ENCODE results near the gene PPP2R3C. TPM values are rescaled to one million over a fixed set of nuclear protein-coding genes. Genes with fewer than 3 reads are reported as not detected.

Gene PPP2R3C
- total and polyA plus RNA-seq, 2 donors, result 48.8 to 49.4 TPM

- Histone ChIP-seq H3K4me3 (ENCODE audit: low read length in 2 of 2) (no peak overlapping the region), H3K9me3 (ENCODE audit: control insufficient read depth in 2 of 2, insufficient read depth in 1 of 2, low read length in 1 of 2) (no peaks in the 10 kb centered on the region), H3K36me3 (ENCODE audit: control insufficient read depth in 2 of 2, insufficient read depth in 2 of 2, low read length in 1 of 2) (peaks cover 8 to 13% of the 10 kb centered on the region in 2 donors), H3K4me1 (ENCODE audit: control insufficient read depth in 2 of 2, insufficient read depth in 2 of 2, low read length in 2 of 2) (no peaks in the 10 kb centered on the region), H3K27ac (ENCODE audit: low read depth in 1 of 2, low read length in 1 of 2) (no peak overlapping the region), H3K27me3 (ENCODE audit: control insufficient read depth in 2 of 2, insufficient read depth in 1 of 2, low read length in 1 of 2) (no peaks in the 10 kb centered on the region)
- WGBS, result 97% methylated on average over 2 of the region's 2 CpGs
- no peak for DNase-seq (ENCODE audit: low read depth in 6 of 9, low spot score in 9 of 9)
Measured at GRCh38 chr14:35052637-35053036, 69.2 kb downstream of the PPP2R3C start.

- peaks cover 4 to 5% of the 10 kb centered on the region in 2 donors for H3K4me1 ChIP-seq (ENCODE audit: control insufficient read depth in 2 of 2, insufficient read depth in 2 of 2, low read length in 2 of 2)
- H3K4me3 ChIP-seq (ENCODE audit: low read length in 2 of 2), result no peak overlapping the region
- no peaks in the 10 kb centered on the region for H3K27me3 ChIP-seq (ENCODE audit: control insufficient read depth in 2 of 2, insufficient read depth in 1 of 2, low read length in 1 of 2)
- DNase-seq (ENCODE audit: low read depth in 6 of 9, low spot score in 9 of 9), result no peak
- H3K27ac ChIP-seq (ENCODE audit: low read depth in 1 of 2, low read length in 1 of 2), result no peak overlapping the region
- 92% methylated on average over 1 of the region's 1 CpG for WGBS
- H3K36me3 ChIP-seq (ENCODE audit: control insufficient read depth in 2 of 2, insufficient read depth in 2 of 2, low read length in 1 of 2), result peaks cover 8% of the 10 kb centered on the region in 2 donors
- no peaks in the 10 kb centered on the region for H3K9me3 ChIP-seq (ENCODE audit: control insufficient read depth in 2 of 2, insufficient read depth in 1 of 2, low read length in 1 of 2)
Measured at GRCh38 chr14:35051796-35052195, 70.0 kb downstream of the PPP2R3C start.

GRCh38 chr14:35050652-35051051 is 71.1 kb downstream of the PPP2R3C start:
- Histone ChIP-seq H3K27ac (ENCODE audit: low read depth in 1 of 2, low read length in 1 of 2) (no peak overlapping the region), H3K9me3 (ENCODE audit: control insufficient read depth in 2 of 2, insufficient read depth in 1 of 2, low read length in 1 of 2) (no peaks in the 10 kb centered on the region), H3K27me3 (ENCODE audit: control insufficient read depth in 2 of 2, insufficient read depth in 1 of 2, low read length in 1 of 2) (no peaks in the 10 kb centered on the region), H3K36me3 (ENCODE audit: control insufficient read depth in 2 of 2, insufficient read depth in 2 of 2, low read length in 1 of 2) (peaks cover 4 to 8% of the 10 kb centered on the region in 2 donors), H3K4me3 (ENCODE audit: low read length in 2 of 2) (no peak overlapping the region), H3K4me1 (ENCODE audit: control insufficient read depth in 2 of 2, insufficient read depth in 2 of 2, low read length in 2 of 2) (peaks cover 4 to 7% of the 10 kb centered on the region in 2 donors)
- DNase-seq (ENCODE audit: low read depth in 6 of 9, low spot score in 9 of 9), result no peak
- WGBS, result 43% methylated on average over 1 of the region's 1 CpG

GRCh38 chr14:35047976-35048513 is 73.7 kb downstream of the PPP2R3C start:
- no peak overlapping the region for H3K27ac ChIP-seq (ENCODE audit: low read depth in 1 of 2, low read length in 1 of 2)
- H3K9me3 ChIP-seq (ENCODE audit: control insufficient read depth in 2 of 2, insufficient read depth in 1 of 2, low read length in 1 of 2), result no peaks in the 10 kb centered on the region
- no peak for DNase-seq (ENCODE audit: low read depth in 6 of 9, low spot score in 9 of 9)
- H3K27me3 ChIP-seq (ENCODE audit: control insufficient read depth in 2 of 2, insufficient read depth in 1 of 2, low read length in 1 of 2), result no peaks in the 10 kb centered on the region
- H3K4me3 ChIP-seq (ENCODE audit: low read length in 2 of 2), result no peak overlapping the region
- peaks cover 4 to 7% of the 10 kb centered on the region in 2 donors for H3K4me1 ChIP-seq (ENCODE audit: control insufficient read depth in 2 of 2, insufficient read depth in 2 of 2, low read length in 2 of 2)
- peaks cover 0 to 8% of the 10 kb centered on the region in 2 donors for H3K36me3 ChIP-seq (ENCODE audit: control insufficient read depth in 2 of 2, insufficient read depth in 2 of 2, low read length in 1 of 2)
- WGBS, result 95% methylated on average over 4 of the region's 4 CpGs

- peak in 4 of 9 donors; percentile 6 to 30 (median 14) for DNase-seq (ENCODE audit: low read depth in 6 of 9, low spot score in 9 of 9)
- peak overlapping the region; percentile 90 for H3K27ac ChIP-seq (ENCODE audit: low read depth in 1 of 2, low read length in 1 of 2)
- peaks cover 4 to 7% of the 10 kb centered on the region in 2 donors for H3K4me1 ChIP-seq (ENCODE audit: control insufficient read depth in 2 of 2, insufficient read depth in 2 of 2, low read length in 2 of 2)
- H3K27me3 ChIP-seq (ENCODE audit: control insufficient read depth in 2 of 2, insufficient read depth in 1 of 2, low read length in 1 of 2), result no peaks in the 10 kb centered on the region
- peaks cover 0 to 8% of the 10 kb centered on the region in 2 donors for H3K36me3 ChIP-seq (ENCODE audit: control insufficient read depth in 2 of 2, insufficient read depth in 2 of 2, low read length in 1 of 2)
- H3K4me3 ChIP-seq (ENCODE audit: low read length in 2 of 2), result peak overlapping the region; percentile 68 to 78
- no peaks in the 10 kb centered on the region for H3K9me3 ChIP-seq (ENCODE audit: control insufficient read depth in 2 of 2, insufficient read depth in 1 of 2, low read length in 1 of 2)
- 32% methylated on average over 23 of the region's 23 CpGs for WGBS
Measured at GRCh38 chr14:35046751-35047536, 74.8 kb downstream of the PPP2R3C start.

- H3K9me3 ChIP-seq (ENCODE audit: control insufficient read depth in 2 of 2, insufficient read depth in 1 of 2, low read length in 1 of 2), result no peaks in the 10 kb centered on the region
- H3K36me3 ChIP-seq (ENCODE audit: control insufficient read depth in 2 of 2, insufficient read depth in 2 of 2, low read length in 1 of 2), result peaks cover 0 to 8% of the 10 kb centered on the region in 2 donors
- DNase-seq (ENCODE audit: low read depth in 6 of 9, low spot score in 9 of 9), result peak; percentile 81 to 96 (median 92)
- H3K27ac ChIP-seq (ENCODE audit: low read depth in 1 of 2, low read length in 1 of 2), result peak within 1 kb of the TSS; percentile 90 to 96
- H3K27me3 ChIP-seq (ENCODE audit: control insufficient read depth in 2 of 2, insufficient read depth in 1 of 2, low read length in 1 of 2), result no peaks in the 10 kb centered on the region
- peak within 1 kb of the TSS; percentile 68 to 78 for H3K4me3 ChIP-seq (ENCODE audit: low read length in 2 of 2)
- WGBS, result under 1% methylated on average over 77 of the region's 77 CpGs
- peaks cover 4 to 7% of the 10 kb centered on the region in 2 donors for H3K4me1 ChIP-seq (ENCODE audit: control insufficient read depth in 2 of 2, insufficient read depth in 2 of 2, low read length in 2 of 2)
Measured at GRCh38 chr14:35046048-35046750, 75.6 kb downstream of the PPP2R3C start, which contains the start of gene FAM177A1. FAM177A1 (plus strand) TSS chr14:35046272; CDS start chr14:35046464, 192 bp downstream.

- H3K27ac ChIP-seq (ENCODE audit: low read depth in 1 of 2, low read length in 1 of 2), result peak overlapping the region; percentile 90 to 96
- H3K4me1 ChIP-seq (ENCODE audit: control insufficient read depth in 2 of 2, insufficient read depth in 2 of 2, low read length in 2 of 2), result peaks cover 4 to 7% of the 10 kb centered on the region in 2 donors
- H3K9me3 ChIP-seq (ENCODE audit: control insufficient read depth in 2 of 2, insufficient read depth in 1 of 2, low read length in 1 of 2), result no peaks in the 10 kb centered on the region
- H3K27me3 ChIP-seq (ENCODE audit: control insufficient read depth in 2 of 2, insufficient read depth in 1 of 2, low read length in 1 of 2), result no peaks in the 10 kb centered on the region
- DNase-seq (ENCODE audit: low read depth in 6 of 9, low spot score in 9 of 9), result no peak
- peak overlapping the region; percentile 68 to 78 for H3K4me3 ChIP-seq (ENCODE audit: low read length in 2 of 2)
- H3K36me3 ChIP-seq (ENCODE audit: control insufficient read depth in 2 of 2, insufficient read depth in 2 of 2, low read length in 1 of 2), result peaks cover 0 to 7% of the 10 kb centered on the region in 2 donors
- 0% methylated on average over 6 of the region's 6 CpGs for WGBS
Measured at GRCh38 chr14:35045798-35046047, 76.1 kb downstream of the PPP2R3C start.

- peak overlapping the region; percentile 68 to 78 for H3K4me3 ChIP-seq (ENCODE audit: low read length in 2 of 2)
- H3K27ac ChIP-seq (ENCODE audit: low read depth in 1 of 2, low read length in 1 of 2), result peak overlapping the region; percentile 90 to 96
- no peaks in the 10 kb centered on the region for H3K27me3 ChIP-seq (ENCODE audit: control insufficient read depth in 2 of 2, insufficient read depth in 1 of 2, low read length in 1 of 2)
- 29% methylated on average over 8 of the region's 8 CpGs for WGBS
- peaks cover 0 to 4% of the 10 kb centered on the region in 2 donors for H3K36me3 ChIP-seq (ENCODE audit: control insufficient read depth in 2 of 2, insufficient read depth in 2 of 2, low read length in 1 of 2)
- DNase-seq (ENCODE audit: low read depth in 6 of 9, low spot score in 9 of 9), result peak in 2 of 9 donors; percentile 4 to 11
- no peaks in the 10 kb centered on the region for H3K9me3 ChIP-seq (ENCODE audit: control insufficient read depth in 2 of 2, insufficient read depth in 1 of 2, low read length in 1 of 2)
- H3K4me1 ChIP-seq (ENCODE audit: control insufficient read depth in 2 of 2, insufficient read depth in 2 of 2, low read length in 2 of 2), result peaks cover 4 to 7% of the 10 kb centered on the region in 2 donors
Measured at GRCh38 chr14:35044939-35045797, 76.6 kb downstream of the PPP2R3C start.
